Parathyroid adenoma (tissue), 2 donors: ENCODE data around the gene HOXA2.

Experiments used
- H2AFZ ChIP-seq: fragments of 300-600 bp; sonication (generic); one replicate; pipeline ENCODE4 v1.7.0; 2017; ENCODE audit warnings: antibody characterized with exemption, mild to moderate bottlenecking
- H3K27ac ChIP-seq: fragments of 300-600 bp; sonication (generic); one replicate; pipeline ENCODE4 v1.7.0; 2017
- H3K27me3 ChIP-seq: fragments of 300-600 bp; sonication (generic); one replicate; pipeline ENCODE4 v1.7.0; 2017; ENCODE audit warnings: low read length; ENCODE audit not compliant: control insufficient read depth, insufficient read depth
- H3K36me3 ChIP-seq: fragments of 300-600 bp; sonication (generic); one replicate; pipeline ENCODE4 v1.7.0; 2017; ENCODE audit warnings: low read length; ENCODE audit not compliant: control insufficient read depth, insufficient read depth
- H3K4me1 ChIP-seq: fragments of 300-600 bp; sonication (generic); one replicate; pipeline ENCODE4 v1.7.0; 2017; ENCODE audit warnings: control low read depth
- H3K4me2 ChIP-seq: fragments of 300-600 bp; sonication (generic); one replicate; pipeline ENCODE4 v1.7.0; 2017; ENCODE audit warnings: low read length
- H3K4me3 ChIP-seq: fragments of 300-600 bp; sonication (generic); one replicate; pipeline ENCODE4 v1.7.0; 2017; ENCODE audit warnings: low read depth, low read length
- H3K79me2 ChIP-seq: fragments of 300-600 bp; sonication (generic); one replicate; pipeline ENCODE4 v1.7.0; 2017; ENCODE audit warnings: control low read depth
- H3K9ac ChIP-seq: fragments of 300-600 bp; sonication (generic); one replicate; pipeline ENCODE4 v1.7.0; 2017; ENCODE audit warnings: mild to moderate bottlenecking
- H3K9me3 ChIP-seq: fragments of 300-600 bp; sonication (generic); one replicate; pipeline ENCODE4 v1.7.0; 2017; ENCODE audit warnings: low read length; ENCODE audit not compliant: control insufficient read depth
- CTCF ChIP-seq: fragments of 300-600 bp; sonication (generic); IDR thresholded peaks from one replicate; pipeline ENCODE4 v1.7.0; 2017; ENCODE audit warnings: antibody characterized with exemption, mild to moderate bottlenecking
- donor health status: primary hyperparathyroidism.

The HOXA2 gene

GRCh38 chr7:27140126-27140857, 37.8 kb upstream of the HOXA2 start:
- Histone ChIP-seq H3K27me3 (no peaks in the 10 kb centered on the region), H3K36me3 (no peaks in the 10 kb centered on the region), H3K4me2 (no peak overlapping the region), H3K27ac (no peak overlapping the region), H3K9ac (no peak overlapping the region), H3K79me2 (no peaks in the 10 kb centered on the region), H3K4me3 (no peak overlapping the region), H3K9me3 (no peaks in the 10 kb centered on the region), H2AFZ (no peak overlapping the region), H3K4me1 (no peaks in the 10 kb centered on the region)
- no peak for TF ChIP-seq CTCF

GRCh38 chr7:27139334-27140125, 37.0 kb upstream of the HOXA2 start:
- Histone ChIP-seq H2AFZ (no peak overlapping the region), H3K27me3 (no peaks in the 10 kb centered on the region), H3K4me2 (no peak overlapping the region), H3K79me2 (no peaks in the 10 kb centered on the region), H3K4me3 (no peak overlapping the region), H3K4me1 (no peaks in the 10 kb centered on the region), H3K9ac (no peak overlapping the region), H3K27ac (no peak overlapping the region), H3K9me3 (no peaks in the 10 kb centered on the region), H3K36me3 (no peaks in the 10 kb centered on the region)
- TF ChIP-seq CTCF = no peak

- TF ChIP-seq CTCF = no peak
- no peak overlapping the region for H3K27ac ChIP-seq
- H3K27me3 ChIP-seq = no peaks in the 10 kb centered on the region
- no peak overlapping the region for H3K4me2 ChIP-seq
- H3K79me2 ChIP-seq = no peaks in the 10 kb centered on the region
- H3K9ac ChIP-seq = no peak overlapping the region
- H2AFZ ChIP-seq = no peak overlapping the region
- no peak overlapping the region for H3K4me3 ChIP-seq
- H3K36me3 ChIP-seq = no peaks in the 10 kb centered on the region
- no peaks in the 10 kb centered on the region for H3K4me1 ChIP-seq
- no peaks in the 10 kb centered on the region for H3K9me3 ChIP-seq
These were observed 36.5 kb upstream of the HOXA2 start for GRCh38 chr7:27138985-27139333.

GRCh38 chr7:27138472-27138871, 36.0 kb upstream of the HOXA2 start:
- no peak for TF ChIP-seq CTCF
- Histone ChIP-seq H2AFZ (no peak overlapping the region), H3K79me2 (no peaks in the 10 kb centered on the region), H3K4me3 (no peak overlapping the region), H3K4me1 (no peaks in the 10 kb centered on the region), H3K9me3 (no peaks in the 10 kb centered on the region), H3K27me3 (no peaks in the 10 kb centered on the region), H3K9ac (no peak overlapping the region), H3K4me2 (no peak overlapping the region), H3K27ac (no peak overlapping the region), H3K36me3 (no peaks in the 10 kb centered on the region)
